ENCODE measurements around the gene LACTBL1.

GRCh38 chr1:23007106-23007505 is 34.4 kb upstream of the LACTBL1 start:
- no peak for TF ChIP-seq CTCF (IDR thresholded peaks at IDR 0.05)
- TF ChIP-seq POLR2A (IDR thresholded peaks at IDR 0.05) = no peak

Measured in uterus (tissue), 2 donors.